Measurements from ENCODE around the gene SEMA3C. TPM values are rescaled to one million over a fixed set of nuclear protein-coding genes. Genes with fewer than 3 reads are reported as not detected.
A peak's percentile ranks its signal among the peaks of the same experiment; 100 is the strongest.
"Not testable (repeated sequence)": the region's sequence is repeated elsewhere in the genome, so short reads cannot be mapped to it uniquely, and the experiment has no call there.

Gene SEMA3C
- total and polyA plus RNA-seq, 9 donors, result 74.4 to 270 (median 134) TPM

DNA sequence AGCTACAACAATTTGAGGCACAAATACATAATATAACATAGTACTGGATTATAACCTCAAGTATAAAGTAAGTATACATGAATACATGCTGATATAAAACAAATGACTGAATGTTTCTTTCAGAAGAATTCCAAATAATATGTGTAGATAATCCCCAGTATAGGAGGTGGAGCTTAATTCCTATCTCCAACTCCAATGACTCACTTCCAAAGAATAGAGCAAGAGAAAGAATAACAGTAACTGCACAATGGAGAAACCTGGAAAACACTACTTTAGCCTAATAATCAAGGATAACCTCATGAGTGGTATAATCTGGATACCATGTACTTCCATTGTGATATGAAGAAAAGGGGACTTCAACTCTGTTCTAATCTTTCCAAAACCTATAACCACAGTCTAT lies 13.7 kb upstream of the SEMA3C start:
- no peaks in the 10 kb centered on the region for H3K36me3 ChIP-seq (ENCODE audit: control insufficient read depth, insufficient read depth, low read length)
- no peak for DNase-seq
- peaks cover 3% of the 10 kb centered on the region for H3K4me1 ChIP-seq (ENCODE audit: control insufficient read depth, insufficient read depth, low read length)
- H3K27me3 ChIP-seq (ENCODE audit: control insufficient read depth, insufficient read depth, low read length), result no peaks in the 10 kb centered on the region
- H3K4me3 ChIP-seq (ENCODE audit: low read length), result no peak overlapping the region
- no peaks in the 10 kb centered on the region for H3K9me3 ChIP-seq (replicated peaks; ENCODE audit: control insufficient read depth, low read depth, low read length)
- H3K27ac ChIP-seq (ENCODE audit: low read length), result no peak overlapping the region

- Histone ChIP-seq H3K36me3 (ENCODE audit: control insufficient read depth, insufficient read depth, low read length) (no peaks in the 10 kb centered on the region), H3K27me3 (ENCODE audit: control insufficient read depth, insufficient read depth, low read length) (no peaks in the 10 kb centered on the region), H3K9me3 (replicated peaks; ENCODE audit: control insufficient read depth, low read depth, low read length) (no peaks in the 10 kb centered on the region), H3K4me3 (ENCODE audit: low read length) (no peak overlapping the region), H3K27ac (ENCODE audit: low read length) (no peak overlapping the region), H3K4me1 (ENCODE audit: control insufficient read depth, insufficient read depth, low read length) (no peaks in the 10 kb centered on the region)
- DNase-seq, result no peak
- WGBS (ENCODE audit: insufficient coverage), result no CpG with 5 or more reads among the region's 3 CpGs
These were observed 10.8 kb upstream of the SEMA3C start for GRCh38 chr7:80929619-80930018.

GRCh38 chr7:80926955-80927354 lies 8.1 kb upstream of the SEMA3C start:
- H3K4me3 ChIP-seq (ENCODE audit: low read length); H3K36me3 ChIP-seq (ENCODE audit: control insufficient read depth, insufficient read depth, low read length); H3K27me3 ChIP-seq (ENCODE audit: control insufficient read depth, insufficient read depth, low read length); H3K4me1 ChIP-seq (ENCODE audit: control insufficient read depth, insufficient read depth, low read length); H3K9me3 ChIP-seq (replicated peaks; ENCODE audit: control insufficient read depth, low read depth, low read length); H3K27ac ChIP-seq (ENCODE audit: low read length); DNase-seq: not testable (repeated sequence)
- WGBS (ENCODE audit: insufficient coverage), result 100% methylated on average over 1 of the region's 6 CpGs

GRCh38 chr7:80924090-80924489 lies 5.2 kb upstream of the SEMA3C start:
- H3K27ac ChIP-seq (ENCODE audit: low read length), result no peak overlapping the region
- no peaks in the 10 kb centered on the region for H3K27me3 ChIP-seq (ENCODE audit: control insufficient read depth, insufficient read depth, low read length)
- H3K4me3 ChIP-seq (ENCODE audit: low read length), result no peak overlapping the region
- H3K4me1 ChIP-seq (ENCODE audit: control insufficient read depth, insufficient read depth, low read length), result peaks cover 4% of the 10 kb centered on the region
- no peaks in the 10 kb centered on the region for H3K36me3 ChIP-seq (ENCODE audit: control insufficient read depth, insufficient read depth, low read length)
- no peak for DNase-seq
- no peaks in the 10 kb centered on the region for H3K9me3 ChIP-seq (replicated peaks; ENCODE audit: control insufficient read depth, low read depth, low read length)
- WGBS (ENCODE audit: insufficient coverage), result no CpG with 5 or more reads among the region's 2 CpGs

- Histone ChIP-seq H3K36me3 (ENCODE audit: control insufficient read depth, insufficient read depth, low read length) (no peaks in the 10 kb centered on the region), H3K27me3 (ENCODE audit: control insufficient read depth, insufficient read depth, low read length) (no peaks in the 10 kb centered on the region), H3K4me3 (ENCODE audit: low read length) (no peak overlapping the region), H3K4me1 (ENCODE audit: control insufficient read depth, insufficient read depth, low read length) (peaks cover 4% of the 10 kb centered on the region), H3K27ac (ENCODE audit: low read length) (no peak overlapping the region), H3K9me3 (replicated peaks; ENCODE audit: control insufficient read depth, low read depth, low read length) (no peaks in the 10 kb centered on the region)
- WGBS (ENCODE audit: insufficient coverage), result 71% methylated on average over 1 of the region's 4 CpGs
- DNase-seq, result no peak
These were observed 4.4 kb upstream of the SEMA3C start for GRCh38 chr7:80923211-80923612.

- no CpG with 5 or more reads among the region's 5 CpGs for WGBS (ENCODE audit: insufficient coverage)
- no peak overlapping the region for H3K27ac ChIP-seq (ENCODE audit: low read length)
- no peaks in the 10 kb centered on the region for H3K36me3 ChIP-seq (ENCODE audit: control insufficient read depth, insufficient read depth, low read length)
- no peaks in the 10 kb centered on the region for H3K9me3 ChIP-seq (replicated peaks; ENCODE audit: control insufficient read depth, low read depth, low read length)
- H3K4me1 ChIP-seq (ENCODE audit: control insufficient read depth, insufficient read depth, low read length), result peaks cover 4% of the 10 kb centered on the region
- DNase-seq, result no peak
- H3K4me3 ChIP-seq (ENCODE audit: low read length), result no peak overlapping the region
- H3K27me3 ChIP-seq (ENCODE audit: control insufficient read depth, insufficient read depth, low read length), result no peaks in the 10 kb centered on the region
These were observed 3.6 kb upstream of the SEMA3C start for GRCh38 chr7:80922253-80923049.

- no peak for DNase-seq
- no peak overlapping the region for H3K4me3 ChIP-seq (ENCODE audit: low read length)
- H3K36me3 ChIP-seq (ENCODE audit: control insufficient read depth, insufficient read depth, low read length), result no peaks in the 10 kb centered on the region
- H3K4me1 ChIP-seq (ENCODE audit: control insufficient read depth, insufficient read depth, low read length), result peaks cover 4% of the 10 kb centered on the region
- no peaks in the 10 kb centered on the region for H3K27me3 ChIP-seq (ENCODE audit: control insufficient read depth, insufficient read depth, low read length)
- H3K27ac ChIP-seq (ENCODE audit: low read length), result no peak overlapping the region
- no peaks in the 10 kb centered on the region for H3K9me3 ChIP-seq (replicated peaks; ENCODE audit: control insufficient read depth, low read depth, low read length)
- 35% methylated on average over 2 of the region's 3 CpGs for WGBS (ENCODE audit: insufficient coverage)
These were observed 2.3 kb upstream of the SEMA3C start for GRCh38 chr7:80921130-80921529.

- Histone ChIP-seq H3K27me3 (ENCODE audit: control insufficient read depth, insufficient read depth, low read length) (no peaks in the 10 kb centered on the region), H3K36me3 (ENCODE audit: control insufficient read depth, insufficient read depth, low read length) (peaks cover 9% of the 10 kb centered on the region), H3K4me1 (ENCODE audit: control insufficient read depth, insufficient read depth, low read length) (peaks cover 4% of the 10 kb centered on the region), H3K4me3 (ENCODE audit: low read length) (peak overlapping the region; percentile 79), H3K27ac (ENCODE audit: low read length) (peak overlapping the region; percentile 97), H3K9me3 (replicated peaks; ENCODE audit: control insufficient read depth, low read depth, low read length) (no peaks in the 10 kb centered on the region)
- 2% methylated on average over 5 of the region's 8 CpGs for WGBS (ENCODE audit: insufficient coverage)
- peak; percentile 65 for DNase-seq
These were observed 452 bp downstream of the SEMA3C start for GRCh38 chr7:80918399-80918798.

DNA sequence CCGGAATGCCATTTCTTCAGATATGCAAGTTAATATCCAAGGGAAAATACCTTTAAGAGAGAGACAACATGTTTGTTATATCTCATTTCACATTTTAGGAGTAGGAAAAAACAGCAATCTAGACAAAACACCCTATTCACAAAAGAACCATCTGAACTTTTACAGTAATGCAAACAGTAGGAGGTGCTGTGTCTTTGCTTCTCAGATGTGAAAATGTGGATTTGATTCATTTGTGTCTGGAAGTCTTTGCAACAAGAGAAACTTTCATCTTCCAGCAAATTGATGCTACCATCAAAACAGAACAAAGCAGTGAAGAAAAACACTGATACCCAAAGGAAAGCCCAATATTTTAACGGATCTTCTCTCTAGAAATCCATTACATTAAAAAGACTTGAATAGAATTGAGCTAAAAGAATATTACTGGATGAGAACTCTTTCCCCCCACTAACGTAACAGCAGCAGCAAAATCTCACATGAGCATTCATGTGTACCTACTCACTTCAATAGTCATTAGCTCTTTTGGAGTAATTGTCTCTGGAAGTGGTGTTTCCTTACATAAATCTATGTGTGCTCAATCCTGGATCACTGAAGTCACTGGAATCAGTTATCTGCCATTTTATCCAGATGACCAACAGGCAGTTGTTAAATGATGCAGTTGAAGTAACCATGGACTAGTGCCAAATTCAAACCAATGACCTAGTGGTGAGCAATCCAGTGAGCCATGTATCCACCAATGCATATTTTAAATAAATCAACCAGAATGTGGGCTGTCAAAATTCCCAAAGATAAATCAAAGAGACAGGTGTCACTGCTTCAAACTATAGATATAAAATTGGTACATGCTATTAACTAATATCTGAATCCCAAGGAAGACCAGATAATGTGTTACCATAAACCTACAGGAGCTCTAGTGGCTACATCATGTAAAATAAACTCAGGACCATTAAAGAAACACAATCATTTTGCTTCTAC lies 1.8 kb downstream of the SEMA3C start:
- DNase-seq, result peak; percentile 86
- Histone ChIP-seq H3K27me3 (ENCODE audit: control insufficient read depth, insufficient read depth, low read length) (no peaks in the 10 kb centered on the region), H3K36me3 (ENCODE audit: control insufficient read depth, insufficient read depth, low read length) (peaks cover 9% of the 10 kb centered on the region), H3K4me3 (ENCODE audit: low read length) (peak overlapping the region; percentile 79), H3K9me3 (replicated peaks; ENCODE audit: control insufficient read depth, low read depth, low read length) (no peaks in the 10 kb centered on the region), H3K27ac (ENCODE audit: low read length) (peak overlapping the region; percentile 97), H3K4me1 (ENCODE audit: control insufficient read depth, insufficient read depth, low read length) (peaks cover 4% of the 10 kb centered on the region)
- no CpG with 5 or more reads among the region's 3 CpGs for WGBS (ENCODE audit: insufficient coverage)

- DNase-seq, result no peak
- H3K4me1 ChIP-seq (ENCODE audit: control insufficient read depth, insufficient read depth, low read length), result no peaks in the 10 kb centered on the region
- H3K36me3 ChIP-seq (ENCODE audit: control insufficient read depth, insufficient read depth, low read length), result peaks cover 4% of the 10 kb centered on the region
- H3K9me3 ChIP-seq (replicated peaks; ENCODE audit: control insufficient read depth, low read depth, low read length), result no peaks in the 10 kb centered on the region
- no peak overlapping the region for H3K4me3 ChIP-seq (ENCODE audit: low read length)
- H3K27me3 ChIP-seq (ENCODE audit: control insufficient read depth, insufficient read depth, low read length), result no peaks in the 10 kb centered on the region
- WGBS (ENCODE audit: insufficient coverage), result 67% methylated on average over 1 of the region's 1 CpG
- no peak overlapping the region for H3K27ac ChIP-seq (ENCODE audit: low read length)
These were observed 8.6 kb downstream of the SEMA3C start for GRCh38 chr7:80910228-80910627.

All from muscle of leg (tissue), 11 donors.